ENCODE results near the gene RABGGTA.

Gene RABGGTA

DNA sequence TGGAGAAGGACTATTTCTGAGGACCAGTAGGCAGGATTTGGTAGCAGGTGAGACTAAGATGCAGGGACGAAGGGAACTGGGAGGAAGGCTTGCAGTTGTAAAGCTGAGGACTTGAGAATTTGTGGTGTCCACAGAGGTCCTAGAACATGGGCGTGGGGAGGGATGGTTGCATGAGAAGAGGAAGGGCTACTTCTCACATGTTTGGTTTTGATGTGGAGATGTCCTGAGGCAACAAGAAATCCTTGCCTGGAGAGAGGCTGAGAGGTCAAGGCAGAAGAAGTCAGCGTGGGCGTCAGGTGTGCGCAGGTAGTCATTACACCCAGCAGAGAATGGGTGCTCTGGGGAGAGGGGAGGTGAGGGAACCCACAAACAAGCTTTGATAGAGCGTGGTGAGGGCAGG lies 5.7 kb upstream of the RABGGTA start:
- Histone ChIP-seq H3K9me3 (ENCODE audit: control insufficient read depth in 2 of 2, low read length in 2 of 2) (no peaks in the 10 kb centered on the region), H3K9ac (ENCODE audit: low read length in 2 of 2) (no peak overlapping the region), H3K4me1 (ENCODE audit: control insufficient read depth, insufficient read depth, low read length) (no peaks in the 10 kb centered on the region), H3K4me3 (ENCODE audit: low read length in 2 of 2) (no peak overlapping the region), H3K27ac (ENCODE audit: low read length) (no peak overlapping the region), H3K27me3 (ENCODE audit: control insufficient read depth in 1 of 2, insufficient read depth in 2 of 2, low read length in 2 of 2) (no peaks in the 10 kb centered on the region), H3K36me3 (ENCODE audit: control insufficient read depth in 2 of 2, insufficient read depth in 2 of 2, low read length in 2 of 2) (no peaks in the 10 kb centered on the region)

DNA sequence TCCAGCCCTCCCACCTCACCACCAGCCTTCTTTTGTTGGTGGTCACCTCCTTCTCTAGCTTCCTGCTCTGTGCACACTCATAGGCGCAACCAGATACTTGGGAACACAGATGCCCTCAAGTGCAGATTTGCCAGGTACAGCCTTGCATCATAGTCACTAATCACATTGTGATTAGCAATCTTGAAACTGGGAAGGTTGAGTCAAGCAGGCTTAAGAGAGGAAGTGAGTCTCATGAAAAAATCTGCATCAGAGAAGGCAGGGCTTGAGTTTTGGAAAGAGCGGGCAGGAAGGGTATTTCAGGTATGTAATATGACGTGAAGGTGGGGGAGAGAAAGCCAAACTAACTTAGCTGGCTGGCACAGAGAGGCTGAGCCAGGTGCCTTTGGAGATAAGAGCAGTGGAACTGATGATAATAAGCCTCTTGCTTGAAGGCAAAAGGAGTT lies 2.7 kb upstream of the RABGGTA start:
- Histone ChIP-seq H3K36me3 (ENCODE audit: control insufficient read depth in 2 of 2, insufficient read depth in 2 of 2, low read length in 2 of 2) (no peaks in the 10 kb centered on the region), H3K27ac (ENCODE audit: low read length) (no peak overlapping the region), H3K4me1 (ENCODE audit: control insufficient read depth, insufficient read depth, low read length) (peaks cover 9% of the 10 kb centered on the region), H3K27me3 (ENCODE audit: control insufficient read depth in 1 of 2, insufficient read depth in 2 of 2, low read length in 2 of 2) (no peaks in the 10 kb centered on the region), H3K9ac (ENCODE audit: low read length in 2 of 2) (no peak overlapping the region), H3K9me3 (ENCODE audit: control insufficient read depth in 2 of 2, low read length in 2 of 2) (no peaks in the 10 kb centered on the region), H3K4me3 (ENCODE audit: low read length in 2 of 2) (no peak overlapping the region)

GRCh38 chr14:24273422-24273998 lies 2.1 kb upstream of the RABGGTA start:
- H3K27me3 ChIP-seq (ENCODE audit: control insufficient read depth in 1 of 2, insufficient read depth in 2 of 2, low read length in 2 of 2), result no peaks in the 10 kb centered on the region
- peaks cover 0 to 3% of the 10 kb centered on the region in 2 donors for H3K36me3 ChIP-seq (ENCODE audit: control insufficient read depth in 2 of 2, insufficient read depth in 2 of 2, low read length in 2 of 2)
- no peak overlapping the region for H3K9ac ChIP-seq (ENCODE audit: low read length in 2 of 2)
- no peak overlapping the region for H3K27ac ChIP-seq (ENCODE audit: low read length)
- peaks cover 9% of the 10 kb centered on the region for H3K4me1 ChIP-seq (ENCODE audit: control insufficient read depth, insufficient read depth, low read length)
- H3K9me3 ChIP-seq (ENCODE audit: control insufficient read depth in 2 of 2, low read length in 2 of 2), result no peaks in the 10 kb centered on the region
- H3K4me3 ChIP-seq (ENCODE audit: low read length in 2 of 2), result no peak overlapping the region

DNA sequence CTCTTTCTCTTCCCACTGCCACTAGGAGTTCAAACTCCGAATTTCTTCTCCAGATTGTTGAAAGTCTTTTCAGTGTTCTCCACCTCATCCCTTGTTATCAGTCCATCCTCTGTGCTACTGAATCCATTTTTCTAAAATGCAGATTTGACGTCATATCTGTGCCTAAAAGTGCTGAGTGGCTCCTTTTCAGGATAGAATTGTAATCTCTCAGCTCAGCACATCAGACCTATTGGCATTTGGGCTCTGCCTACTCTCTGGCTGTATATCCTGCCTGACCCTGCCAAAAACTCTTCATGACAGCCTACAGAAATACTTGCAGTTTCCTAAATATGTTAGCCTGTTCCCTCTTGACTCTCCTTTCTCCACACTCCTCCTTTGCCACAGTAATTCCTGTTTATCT lies 1.1 kb upstream of the RABGGTA start:
- Histone ChIP-seq H3K9me3 (ENCODE audit: control insufficient read depth in 2 of 2, low read length in 2 of 2) (no peaks in the 10 kb centered on the region), H3K9ac (ENCODE audit: low read length in 2 of 2) (no peak overlapping the region), H3K4me1 (ENCODE audit: control insufficient read depth, insufficient read depth, low read length) (peaks cover 9% of the 10 kb centered on the region), H3K27ac (ENCODE audit: low read length) (no peak overlapping the region), H3K27me3 (ENCODE audit: control insufficient read depth in 1 of 2, insufficient read depth in 2 of 2, low read length in 2 of 2) (no peaks in the 10 kb centered on the region), H3K4me3 (ENCODE audit: low read length in 2 of 2) (no peak overlapping the region), H3K36me3 (ENCODE audit: control insufficient read depth in 2 of 2, insufficient read depth in 2 of 2, low read length in 2 of 2) (peaks cover 3 to 7% of the 10 kb centered on the region in 2 donors)

- Histone ChIP-seq H3K4me3 (ENCODE audit: low read length in 2 of 2) (peak overlapping the region; percentile 65 to 94), H3K27ac (ENCODE audit: low read length) (peak overlapping the region; percentile 94), H3K9ac (ENCODE audit: low read length in 2 of 2) (peak overlapping the region; percentile 96 to 97), H3K27me3 (ENCODE audit: control insufficient read depth in 1 of 2, insufficient read depth in 2 of 2, low read length in 2 of 2) (no peaks in the 10 kb centered on the region), H3K9me3 (ENCODE audit: control insufficient read depth in 2 of 2, low read length in 2 of 2) (no peaks in the 10 kb centered on the region), H3K36me3 (ENCODE audit: control insufficient read depth in 2 of 2, insufficient read depth in 2 of 2, low read length in 2 of 2) (peaks cover 4 to 7% of the 10 kb centered on the region in 2 donors), H3K4me1 (ENCODE audit: control insufficient read depth, insufficient read depth, low read length) (peaks cover 9% of the 10 kb centered on the region)
Measured at GRCh38 chr14:24271834-24272263, 452 bp upstream of the RABGGTA start.

- H3K9me3 ChIP-seq (ENCODE audit: control insufficient read depth in 2 of 2, low read length in 2 of 2), result no peaks in the 10 kb centered on the region
- H3K4me3 ChIP-seq (ENCODE audit: low read length in 2 of 2), result peak overlapping the region; percentile 65 to 94
- H3K9ac ChIP-seq (ENCODE audit: low read length in 2 of 2), result peak overlapping the region; percentile 96 to 97
- H3K27me3 ChIP-seq (ENCODE audit: control insufficient read depth in 1 of 2, insufficient read depth in 2 of 2, low read length in 2 of 2), result no peaks in the 10 kb centered on the region
- H3K27ac ChIP-seq (ENCODE audit: low read length), result peak overlapping the region; percentile 94
- peaks cover 4 to 15% of the 10 kb centered on the region in 2 donors for H3K36me3 ChIP-seq (ENCODE audit: control insufficient read depth in 2 of 2, insufficient read depth in 2 of 2, low read length in 2 of 2)
- peaks cover 9% of the 10 kb centered on the region for H3K4me1 ChIP-seq (ENCODE audit: control insufficient read depth, insufficient read depth, low read length)
Measured at GRCh38 chr14:24270537-24271133, 762 bp downstream of the RABGGTA start.

GRCh38 chr14:24269910-24270536 lies 1.4 kb downstream of the RABGGTA start:
- Histone ChIP-seq H3K27me3 (ENCODE audit: control insufficient read depth in 1 of 2, insufficient read depth in 2 of 2, low read length in 2 of 2) (no peaks in the 10 kb centered on the region), H3K36me3 (ENCODE audit: control insufficient read depth in 2 of 2, insufficient read depth in 2 of 2, low read length in 2 of 2) (peaks cover 4 to 17% of the 10 kb centered on the region in 2 donors), H3K27ac (ENCODE audit: low read length) (no peak overlapping the region), H3K4me3 (ENCODE audit: low read length in 2 of 2) (no peak overlapping the region), H3K9ac (ENCODE audit: low read length in 2 of 2) (no peak overlapping the region), H3K4me1 (ENCODE audit: control insufficient read depth, insufficient read depth, low read length) (peaks cover 9% of the 10 kb centered on the region), H3K9me3 (ENCODE audit: control insufficient read depth in 2 of 2, low read length in 2 of 2) (no peaks in the 10 kb centered on the region)

DNA sequence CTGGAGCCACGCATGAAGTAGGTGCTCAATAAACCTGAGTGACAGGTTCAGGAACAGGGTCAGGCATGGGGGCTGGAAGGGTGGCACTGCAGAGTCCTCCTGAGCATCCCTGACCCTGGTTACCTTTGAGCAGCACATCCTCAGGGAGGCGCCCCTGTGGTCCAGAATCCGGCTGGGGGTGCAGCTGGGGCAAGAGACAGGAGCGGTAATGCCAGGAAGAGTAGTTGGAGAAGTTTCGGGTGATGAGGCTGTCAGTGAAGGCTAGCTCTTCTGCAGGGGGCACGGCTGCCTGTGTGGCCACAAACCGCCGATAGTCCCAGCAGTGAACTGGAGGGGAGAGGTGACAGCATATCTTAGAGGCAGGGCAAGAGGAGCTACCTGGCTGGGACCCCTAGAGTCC lies 2.0 kb downstream of the RABGGTA start:
- H3K9me3 ChIP-seq (ENCODE audit: control insufficient read depth in 2 of 2, low read length in 2 of 2), result no peaks in the 10 kb centered on the region
- no peak overlapping the region for H3K27ac ChIP-seq (ENCODE audit: low read length)
- no peaks in the 10 kb centered on the region for H3K27me3 ChIP-seq (ENCODE audit: control insufficient read depth in 1 of 2, insufficient read depth in 2 of 2, low read length in 2 of 2)
- no peak overlapping the region for H3K4me3 ChIP-seq (ENCODE audit: low read length in 2 of 2)
- peaks cover 4 to 17% of the 10 kb centered on the region in 2 donors for H3K36me3 ChIP-seq (ENCODE audit: control insufficient read depth in 2 of 2, insufficient read depth in 2 of 2, low read length in 2 of 2)
- H3K4me1 ChIP-seq (ENCODE audit: control insufficient read depth, insufficient read depth, low read length), result peaks cover 9% of the 10 kb centered on the region
- H3K9ac ChIP-seq (ENCODE audit: low read length in 2 of 2), result no peak overlapping the region

DNA sequence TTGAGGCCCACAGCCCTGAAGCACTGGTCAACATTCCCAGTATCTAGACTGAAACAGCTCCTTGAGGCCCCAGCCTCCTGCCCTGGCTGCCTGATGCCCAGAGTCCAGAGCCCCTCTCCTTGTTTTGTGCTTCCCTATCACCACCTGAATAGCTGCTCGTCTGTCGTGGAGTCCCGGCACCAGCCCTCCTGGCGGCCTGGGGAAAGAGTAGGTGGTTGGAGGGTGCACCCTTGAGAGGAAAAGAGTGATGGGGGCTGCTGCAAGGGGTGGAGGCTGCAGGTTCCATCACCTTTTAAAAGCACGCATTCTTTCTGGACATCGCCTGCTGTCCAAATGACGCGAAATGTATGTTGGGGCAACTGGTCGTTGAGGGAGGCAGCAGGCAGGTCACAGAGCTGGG lies 3.2 kb downstream of the RABGGTA start:
- Histone ChIP-seq H3K36me3 (ENCODE audit: control insufficient read depth in 2 of 2, insufficient read depth in 2 of 2, low read length in 2 of 2) (peaks cover 4 to 17% of the 10 kb centered on the region in 2 donors), H3K9ac (ENCODE audit: low read length in 2 of 2) (no peak overlapping the region), H3K4me1 (ENCODE audit: control insufficient read depth, insufficient read depth, low read length) (peaks cover 9% of the 10 kb centered on the region), H3K27ac (ENCODE audit: low read length) (no peak overlapping the region), H3K4me3 (ENCODE audit: low read length in 2 of 2) (no peak overlapping the region), H3K9me3 (ENCODE audit: control insufficient read depth in 2 of 2, low read length in 2 of 2) (no peaks in the 10 kb centered on the region), H3K27me3 (ENCODE audit: control insufficient read depth in 1 of 2, insufficient read depth in 2 of 2, low read length in 2 of 2) (no peaks in the 10 kb centered on the region)

DNA sequence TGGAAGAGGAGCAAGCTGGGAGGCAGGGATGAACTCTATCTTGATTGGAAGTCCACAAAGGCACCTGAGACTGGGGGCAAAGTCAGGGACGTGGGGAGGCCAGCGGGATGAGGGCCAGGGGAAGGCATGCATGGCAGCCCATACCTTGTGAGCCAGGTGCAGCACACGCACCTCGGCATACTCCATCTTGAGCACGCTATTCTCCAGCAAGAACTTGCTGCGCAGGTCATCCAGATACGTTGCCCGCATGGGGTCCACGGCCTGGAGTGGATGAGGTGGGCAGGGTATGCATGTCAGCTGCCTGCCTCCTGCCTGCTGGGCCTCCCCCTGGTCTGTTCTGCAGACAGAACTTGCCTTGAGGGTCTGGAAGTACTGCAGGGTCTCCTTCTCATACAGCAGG lies 3.9 kb downstream of the RABGGTA start:
- H3K36me3 ChIP-seq (ENCODE audit: control insufficient read depth in 2 of 2, insufficient read depth in 2 of 2, low read length in 2 of 2), result peaks cover 4 to 17% of the 10 kb centered on the region in 2 donors
- no peaks in the 10 kb centered on the region for H3K27me3 ChIP-seq (ENCODE audit: control insufficient read depth in 1 of 2, insufficient read depth in 2 of 2, low read length in 2 of 2)
- H3K4me1 ChIP-seq (ENCODE audit: control insufficient read depth, insufficient read depth, low read length), result peaks cover 9% of the 10 kb centered on the region
- H3K9me3 ChIP-seq (ENCODE audit: control insufficient read depth in 2 of 2, low read length in 2 of 2), result no peaks in the 10 kb centered on the region
- no peak overlapping the region for H3K27ac ChIP-seq (ENCODE audit: low read length)
- no peak overlapping the region for H3K4me3 ChIP-seq (ENCODE audit: low read length in 2 of 2)
- H3K9ac ChIP-seq (ENCODE audit: low read length in 2 of 2), result no peak overlapping the region
